Fibroblast of mammary gland (primary cell): Measurements from ENCODE around the gene CPED1.

Source experiments
- DNase-seq: peaks from one replicate; pipeline ENCODE4 v3.0.0-alpha.2; 2010; ENCODE audit warnings: low read depth
- H3K4me3 ChIP-seq: 2 replicates; pipeline ENCODE4 v1.5.1; 2011; ENCODE audit warnings: low read depth, mild to moderate bottlenecking, low read length, moderate library complexity; ENCODE audit not compliant: control insufficient read depth
- CTCF ChIP-seq: conservative IDR thresholded peaks from 2 replicates; pipeline ENCODE4 v1.5.1; 2011; ENCODE audit warnings: low read depth, low read length, inconsistent platforms; ENCODE audit not compliant: control insufficient read depth, insufficient read depth

CPED1 gene

GRCh38 chr7:121323515-121324302, 335.2 kb downstream of the CPED1 start:
- no peak for TF ChIP-seq CTCF
- no peak for DNase-seq
- no peak overlapping the region for H3K4me3 ChIP-seq

- no peak for TF ChIP-seq CTCF
These were observed 339.2 kb downstream of the CPED1 start for GRCh38 chr7:121327671-121328070.

GRCh38 chr7:121328508-121329190, 340.1 kb downstream of the CPED1 start, which contains the start of gene WNT16:
TSS of gene WNT16 (plus strand) at chr7:121329000. CDS start at chr7:121329293, 293 bp downstream.
- DNase-seq: no peak
- TF ChIP-seq CTCF: no peak
- peak within 1 kb of the TSS; percentile 50 for H3K4me3 ChIP-seq

More at GRCh38 chr7:121327671-121328070, 339.2 kb downstream of the CPED1 start:
- DNase-seq: no peak
- no peak overlapping the region for H3K4me3 ChIP-seq

GRCh38 chr7:121329191-121330052, 340.9 kb downstream of the CPED1 start:
- H3K4me3 ChIP-seq: peak overlapping the region; percentile 50
- TF ChIP-seq CTCF: peak; percentile 12
- no peak for DNase-seq

- TF ChIP-seq CTCF: no peak
- DNase-seq: no peak
These were observed 341.7 kb downstream of the CPED1 start for GRCh38 chr7:121330053-121330833.

GRCh38 chr7:121331048-121331447, 342.5 kb downstream of the CPED1 start:
- no peak for TF ChIP-seq CTCF
- no peak overlapping the region for H3K4me3 ChIP-seq
- DNase-seq: no peak

More at GRCh38 chr7:121330053-121330833, 341.7 kb downstream of the CPED1 start:
- H3K4me3 ChIP-seq: peak overlapping the region; percentile 50
